ENCODE results near the gene KCNE3.

- TF ChIP-seq POLR2A (IDR thresholded peaks at IDR 0.05) (no peak), CTCF (IDR thresholded peaks at IDR 0.05) (no peak), POLR2AphosphoS5 (IDR thresholded peaks at IDR 0.05) (no peak), EP300 (IDR thresholded peaks at IDR 0.05) (no peak)
These were observed 49.4 kb downstream of the KCNE3 start for GRCh38 chr11:74417860-74418508.
